Uterus (tissue), 4 donors: ENCODE measurements around the gene FAM53B. TPM values are rescaled to one million over a fixed set of nuclear protein-coding genes. Genes with fewer than 3 reads are reported as not detected.

Experiments used
- DNase-seq, 2 donors: peaks; one replicate each; pipeline ENCODE4 v3.0.0-alpha.2; 2019 to 2020
- H3K27ac ChIP-seq, 2 donors: fragments of 200-600 bp; sonication (generic); 1 replicate in 1 of 2; 2 replicates in 1 of 2; pipeline ENCODE4 v1.5.1; 2016 to 2018
- H3K27me3 ChIP-seq, 2 donors: fragments of 200-600 bp; sonication (generic); one replicate each; pipeline ENCODE4 v1.5.1; 2018 to 2019; ENCODE audit warnings: control low read depth in 1 of 2
- H3K36me3 ChIP-seq, 2 donors: fragments of 200-600 bp; sonication (generic); one replicate each; pipeline ENCODE4 v1.5.1; 2019; ENCODE audit warnings: control low read depth in 1 of 2
- H3K4me1 ChIP-seq, 2 donors: fragments of 200-600 bp; sonication (generic); one replicate each; pipeline ENCODE4 v1.5.1; 2018 to 2019; ENCODE audit warnings: control low read depth in 1 of 2
- H3K4me3 ChIP-seq, 2 donors: fragments of 200-600 bp; sonication (generic); 1 replicate in 1 of 2; 2 replicates in 1 of 2; pipeline ENCODE4 v1.5.1; 2018 to 2019; ENCODE audit warnings: mild to moderate bottlenecking in 1 of 2
- H3K9me3 ChIP-seq, 2 donors: fragments of 200-600 bp; sonication (generic); one replicate each; pipeline ENCODE4 v1.5.1; 2019; ENCODE audit warnings: control low read depth in 1 of 2
- POLR2A ChIP-seq, 2 donors: fragments of 450-650 bp; IDR thresholded peaks; one replicate each; pipeline ENCODE4 v1.6.1; 2016; ENCODE audit warnings: antibody characterized with exemption in 2 of 2, mild to moderate bottlenecking in 1 of 2, moderate library complexity in 1 of 2
- intact Hi-C: fragments of 100-400 bp; cut with DNase I; formaldehyde crosslinking; loops from one replicate; pipeline ENCODE4 v1.15.1; 2023; ENCODE audit warnings: low total_unique reads
- total RNA-seq, 4 donors: library from RNA; depleted of rRNA in 3 of 4; stranded (reverse); fragments of >200 nt in 3 of 4; gene quantifications; one replicate each; pipeline versions ENCODE4 v1.1.0 to v1.2.4, GENCODE V29; 2014 to 2023
- TF ChIP-seq, protein P1 (sequence below), 4 experiments: fragments of 200-600 bp in 2 of 4; fragments of 450-650 bp in 2 of 4; sonication (generic) in 2 of 4; IDR thresholded peaks; one replicate each; pipeline ENCODE4 v1.5.1; 2016 to 2019; ENCODE audit warnings: antibody characterized with exemption in 4 of 4, mild to moderate bottlenecking in 2 of 4, moderate library complexity in 1 of 4
- donor health status: DM: yes; HTN: yes; CAD: no.

FAM53B gene
- total RNA-seq, 4 donors from 2014 or later, result 10.9 to 94.3 (median 67.8) TPM

DNA sequence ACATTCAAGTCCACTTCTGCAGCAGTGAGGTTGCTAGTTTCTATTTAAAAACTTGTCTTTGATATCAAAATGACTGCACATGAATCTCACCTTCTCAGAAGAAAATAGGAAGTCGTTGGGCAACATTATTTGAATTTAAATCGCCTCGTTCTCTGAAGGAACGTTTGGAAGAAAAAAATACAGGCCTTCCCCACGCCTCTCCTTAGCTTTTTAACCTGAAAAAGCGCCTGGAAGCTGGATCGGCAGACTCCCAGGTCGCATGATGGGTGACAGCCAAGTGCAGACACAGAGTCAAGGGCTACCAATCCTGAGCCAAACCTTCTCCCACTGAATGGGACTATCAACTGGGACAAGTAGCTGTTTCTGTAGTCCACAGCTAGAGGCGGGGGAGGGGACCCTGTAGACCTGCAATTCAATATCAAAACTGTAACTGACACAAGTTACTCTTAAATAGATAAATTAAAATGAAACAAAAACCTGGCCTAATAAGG is 2.2 kb downstream of the FAM53B start:
- intact Hi-C loops, result loop anchor here (5.0 kb wide), 1 partner anchor 210 kb away; no protein-coding TSS in a partner anchor
- TF ChIP-seq, protein P1, sequence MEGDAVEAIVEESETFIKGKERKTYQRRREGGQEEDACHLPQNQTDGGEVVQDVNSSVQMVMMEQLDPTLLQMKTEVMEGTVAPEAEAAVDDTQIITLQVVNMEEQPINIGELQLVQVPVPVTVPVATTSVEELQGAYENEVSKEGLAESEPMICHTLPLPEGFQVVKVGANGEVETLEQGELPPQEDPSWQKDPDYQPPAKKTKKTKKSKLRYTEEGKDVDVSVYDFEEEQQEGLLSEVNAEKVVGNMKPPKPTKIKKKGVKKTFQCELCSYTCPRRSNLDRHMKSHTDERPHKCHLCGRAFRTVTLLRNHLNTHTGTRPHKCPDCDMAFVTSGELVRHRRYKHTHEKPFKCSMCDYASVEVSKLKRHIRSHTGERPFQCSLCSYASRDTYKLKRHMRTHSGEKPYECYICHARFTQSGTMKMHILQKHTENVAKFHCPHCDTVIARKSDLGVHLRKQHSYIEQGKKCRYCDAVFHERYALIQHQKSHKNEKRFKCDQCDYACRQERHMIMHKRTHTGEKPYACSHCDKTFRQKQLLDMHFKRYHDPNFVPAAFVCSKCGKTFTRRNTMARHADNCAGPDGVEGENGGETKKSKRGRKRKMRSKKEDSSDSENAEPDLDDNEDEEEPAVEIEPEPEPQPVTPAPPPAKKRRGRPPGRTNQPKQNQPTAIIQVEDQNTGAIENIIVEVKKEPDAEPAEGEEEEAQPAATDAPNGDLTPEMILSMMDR (IDR thresholded peaks at IDR 0.05), result no peak
- no peak for TF ChIP-seq POLR2A (IDR thresholded peaks at IDR 0.05)
- peak overlapping the region; percentile 88 to 92 for H3K27ac ChIP-seq
- H3K36me3 ChIP-seq, result no peaks in the 10 kb centered on the region
- no peaks in the 10 kb centered on the region for H3K27me3 ChIP-seq
- peaks cover 16 to 30% of the 10 kb centered on the region in 2 donors for H3K4me1 ChIP-seq
- peak; percentile 27 to 39 for DNase-seq
- H3K4me3 ChIP-seq, result peak overlapping the region; percentile 57 to 65
- no peaks in the 10 kb centered on the region for H3K9me3 ChIP-seq

GRCh38 chr10:124741281-124741921 is 2.8 kb downstream of the FAM53B start:
- peak; percentile 24 to 30 for TF ChIP-seq POLR2A (IDR thresholded peaks at IDR 0.05)
- TF ChIP-seq, protein P1 (IDR thresholded peaks at IDR 0.05), result peak; percentile 86 to 97 (median 90)
- H3K9me3 ChIP-seq, result no peaks in the 10 kb centered on the region
- H3K36me3 ChIP-seq, result no peaks in the 10 kb centered on the region
- H3K4me3 ChIP-seq, result peak overlapping the region in 1 of 2 donors; percentile 4
- DNase-seq, result peak; percentile 89 to 91
- intact Hi-C loops, result loop anchor here (5.0 kb wide), 1 partner anchor 209 kb away; no protein-coding TSS in a partner anchor
- no peaks in the 10 kb centered on the region for H3K27me3 ChIP-seq
- H3K4me1 ChIP-seq, result peaks cover 16 to 35% of the 10 kb centered on the region in 2 donors
- H3K27ac ChIP-seq, result peak overlapping the region; percentile 88 to 92

GRCh38 chr10:124740369-124741280 is 3.6 kb downstream of the FAM53B start:
- TF ChIP-seq, protein P1 (IDR thresholded peaks at IDR 0.05), result no peak
- TF ChIP-seq POLR2A (IDR thresholded peaks at IDR 0.05), result peak in 1 of 2 donors; percentile 16
- DNase-seq, result peak; percentile 75 to 77
- Histone ChIP-seq H3K4me1 (peaks cover 16 to 42% of the 10 kb centered on the region in 2 donors), H3K36me3 (no peaks in the 10 kb centered on the region), H3K4me3 (peak overlapping the region in 1 of 2 donors; percentile 20), H3K27ac (peak overlapping the region; percentile 88 to 92), H3K27me3 (no peaks in the 10 kb centered on the region), H3K9me3 (no peaks in the 10 kb centered on the region)
- intact Hi-C loops, result loop anchor here (5.0 kb wide), 1 partner anchor 208 kb away; no protein-coding TSS in a partner anchor

GRCh38 chr10:124739986-124740368 is 4.2 kb downstream of the FAM53B start:
- intact Hi-C loops, result loop anchor here (5.0 kb wide), 2 partner anchors 198 to 208 kb away; no protein-coding TSS in a partner anchor
- H3K4me3 ChIP-seq, result peak overlapping the region in 1 of 2 donors; percentile 20
- DNase-seq, result peak in 1 of 2 donors; percentile 44
- H3K27ac ChIP-seq, result peak overlapping the region; percentile 88 to 92
- H3K9me3 ChIP-seq, result no peaks in the 10 kb centered on the region
- no peaks in the 10 kb centered on the region for H3K36me3 ChIP-seq
- H3K4me1 ChIP-seq, result peaks cover 16 to 46% of the 10 kb centered on the region in 2 donors
- TF ChIP-seq, protein P1 (IDR thresholded peaks at IDR 0.05), result no peak
- TF ChIP-seq POLR2A (IDR thresholded peaks at IDR 0.05), result no peak
- H3K27me3 ChIP-seq, result no peaks in the 10 kb centered on the region
